ENCODE results near the gene TMEM62. TPM values are rescaled to one million over a fixed set of nuclear protein-coding genes. Genes with fewer than 3 reads are reported as not detected.

TMEM62 gene
- total and polyA plus RNA-seq, 2 donors (not counting 1 experiment from before 2014, with no cell fraction given): 18.6 to 65.3 TPM

DNA sequence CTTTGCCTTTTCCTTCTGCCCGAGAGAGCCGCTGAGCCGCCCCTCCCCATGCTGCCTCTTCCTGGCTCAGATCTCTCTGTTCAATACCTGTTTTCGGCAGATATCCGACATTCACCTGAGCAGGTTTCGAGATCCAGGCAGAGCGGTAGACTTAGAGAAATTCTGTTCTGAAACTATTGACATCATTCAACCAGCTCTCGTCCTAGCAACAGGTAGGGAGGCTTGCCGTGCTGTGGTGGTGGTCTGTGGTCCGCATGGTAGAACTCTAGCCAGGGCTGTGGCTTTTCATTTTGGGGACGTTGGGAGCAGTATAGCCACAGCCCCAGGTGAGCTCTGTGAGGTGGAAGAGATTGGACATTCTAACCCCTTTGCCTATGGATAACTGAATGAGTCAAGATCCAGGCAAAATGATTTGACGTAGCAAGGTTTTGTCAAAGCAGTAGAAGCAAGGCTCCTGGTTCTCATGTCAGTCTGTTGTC, 810 bp downstream of the TMEM62 start:
- POLR2A ChIA-PET: interaction anchor here (2.3 kb wide), 1 partner anchor 28 kb away, joined by 10 read pairs; the partner anchor contains the start of gene UBR1
- TF ChIP-seq, protein P1, sequence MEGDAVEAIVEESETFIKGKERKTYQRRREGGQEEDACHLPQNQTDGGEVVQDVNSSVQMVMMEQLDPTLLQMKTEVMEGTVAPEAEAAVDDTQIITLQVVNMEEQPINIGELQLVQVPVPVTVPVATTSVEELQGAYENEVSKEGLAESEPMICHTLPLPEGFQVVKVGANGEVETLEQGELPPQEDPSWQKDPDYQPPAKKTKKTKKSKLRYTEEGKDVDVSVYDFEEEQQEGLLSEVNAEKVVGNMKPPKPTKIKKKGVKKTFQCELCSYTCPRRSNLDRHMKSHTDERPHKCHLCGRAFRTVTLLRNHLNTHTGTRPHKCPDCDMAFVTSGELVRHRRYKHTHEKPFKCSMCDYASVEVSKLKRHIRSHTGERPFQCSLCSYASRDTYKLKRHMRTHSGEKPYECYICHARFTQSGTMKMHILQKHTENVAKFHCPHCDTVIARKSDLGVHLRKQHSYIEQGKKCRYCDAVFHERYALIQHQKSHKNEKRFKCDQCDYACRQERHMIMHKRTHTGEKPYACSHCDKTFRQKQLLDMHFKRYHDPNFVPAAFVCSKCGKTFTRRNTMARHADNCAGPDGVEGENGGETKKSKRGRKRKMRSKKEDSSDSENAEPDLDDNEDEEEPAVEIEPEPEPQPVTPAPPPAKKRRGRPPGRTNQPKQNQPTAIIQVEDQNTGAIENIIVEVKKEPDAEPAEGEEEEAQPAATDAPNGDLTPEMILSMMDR (IDR thresholded peaks at IDR 0.05): no peak
- TF ChIP-seq EZH2 (IDR thresholded peaks at IDR 0.05; ENCODE audit: borderline replicate concordance, insufficient read depth, low read depth, low read length, poor library complexity, severe bottlenecking): no peak
- Mint-ChIP-seq H3K27me3 (no peaks in the 10 kb centered on the region), H3K27ac (peak overlapping the region; percentile 94), H3K4me1 (peaks cover 24% of the 10 kb centered on the region), H3K9me3 (ENCODE audit: insufficient read depth) (peaks cover 6% of the 10 kb centered on the region), H3K4me3 (peak overlapping the region; percentile 98)
- peaks cover 1 to 27% of the 10 kb centered on the region in 2 experiments for H3K36me3 ChIP-seq (replicated peaks in 1 of 2; ENCODE audit: control extremely low read depth in 1 of 2, control insufficient read depth in 1 of 2, extremely low read depth in 1 of 2, insufficient read depth in 2 of 2, low read length in 1 of 2)
- intact Hi-C loops (cut with micrococcal nuclease): loop anchor here (1.0 to 5.0 kb wide), 2 partner anchors 10 to 47 kb away; no protein-coding TSS in a partner anchor
- CTCF ChIA-PET: interaction anchor here (1.0 to 1.4 kb wide), 2 partner anchors 9 to 30 kb away, joined by 3 read pairs; no protein-coding TSS in a partner anchor
- peaks cover 18 to 21% of the 10 kb centered on the region in 2 donors for H3K4me1 ChIP-seq (ENCODE audit: control insufficient read depth in 2 of 2, insufficient read depth in 2 of 2, low read length in 2 of 2)
- peak overlapping the region; percentile 78 for H3K4me2 ChIP-seq (replicated peaks; ENCODE audit: low read depth, low read length, poor library complexity, severe bottlenecking)
- 14% methylated on average over 9 of the region's 12 CpGs for WGBS (ENCODE audit: insufficient coverage)
- H3K79me2 ChIP-seq (ENCODE audit: control insufficient read depth, insufficient read depth, low read length): peaks cover 51% of the 10 kb centered on the region
- DNase-seq (no peak), ATAC-seq (ENCODE audit: low read depth) (no peak)
- H3K9ac ChIP-seq (ENCODE audit: low read length): peak overlapping the region; percentile 85
- H3K27ac ChIP-seq (ENCODE audit: low read length in 2 of 2): peak overlapping the region; percentile 47 to 85
- H4K20me1 ChIP-seq (ENCODE audit: control insufficient read depth, insufficient read depth, low read length, poor library complexity, severe bottlenecking): peaks cover 17% of the 10 kb centered on the region
- peak overlapping the region; percentile 77 for H2AFZ ChIP-seq (ENCODE audit: insufficient read depth, low read depth, low read length, poor library complexity, severe bottlenecking)
- no peaks in the 10 kb centered on the region for H3K9me3 ChIP-seq (ENCODE audit: control extremely low read depth in 1 of 3, control insufficient read depth in 2 of 3, insufficient read depth in 1 of 3, low read length in 2 of 3)
- H3K4me3 ChIP-seq (ENCODE audit: control extremely low read depth in 1 of 5, extremely low read depth in 1 of 5, insufficient read depth in 1 of 5, low read depth in 2 of 5, low read length in 4 of 5): peak overlapping the region; percentile 59 to 91 (median 76)
- no peaks in the 10 kb centered on the region for H3K27me3 ChIP-seq (replicated peaks in 1 of 4; ENCODE audit: control extremely low read depth in 1 of 4, control insufficient read depth in 3 of 4, insufficient read depth in 4 of 4, low read length in 3 of 4)

DNA sequence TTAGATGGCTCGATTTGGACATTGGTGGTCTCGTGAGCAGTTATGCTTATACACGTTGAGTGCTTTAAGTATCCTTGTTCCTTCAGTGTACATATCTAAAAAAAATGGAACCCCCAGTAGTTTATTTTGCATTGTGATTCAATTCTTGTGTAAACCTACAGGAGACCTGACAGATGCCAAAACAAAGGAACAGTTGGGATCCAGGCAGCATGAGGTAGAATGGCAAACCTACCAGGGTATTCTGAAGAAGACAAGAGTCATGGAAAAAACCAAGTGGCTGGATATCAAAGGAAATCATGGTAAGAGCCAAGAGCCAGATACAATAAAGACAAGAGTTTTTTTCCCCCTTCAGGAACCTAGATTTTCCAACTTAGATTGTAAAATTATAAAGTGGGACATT, 2.0 kb downstream of the TMEM62 start:
- peaks cover 24% of the 10 kb centered on the region for H3K4me1 Mint-ChIP-seq

More for the DNA sequence above, 2.0 kb downstream of the TMEM62 start:
- TF ChIP-seq, protein P1 (IDR thresholded peaks at IDR 0.05): no peak
- TF ChIP-seq EZH2 (IDR thresholded peaks at IDR 0.05; ENCODE audit: borderline replicate concordance, insufficient read depth, low read depth, low read length, poor library complexity, severe bottlenecking): no peak
- Histone ChIP-seq H4K20me1 (ENCODE audit: control insufficient read depth, insufficient read depth, low read length, poor library complexity, severe bottlenecking) (peaks cover 17% of the 10 kb centered on the region), H3K9ac (ENCODE audit: low read length) (no peak overlapping the region), H3K4me1 (ENCODE audit: control insufficient read depth in 2 of 2, insufficient read depth in 2 of 2, low read length in 2 of 2) (peaks cover 18 to 21% of the 10 kb centered on the region in 2 donors), H3K27ac (ENCODE audit: low read length in 2 of 2) (no peak overlapping the region), H3K4me3 (ENCODE audit: control extremely low read depth in 1 of 5, extremely low read depth in 1 of 5, insufficient read depth in 1 of 5, low read depth in 2 of 5, low read length in 4 of 5) (no peak overlapping the region), H3K4me2 (replicated peaks; ENCODE audit: low read depth, low read length, poor library complexity, severe bottlenecking) (peak overlapping the region; percentile 78), H3K79me2 (ENCODE audit: control insufficient read depth, insufficient read depth, low read length) (peaks cover 51% of the 10 kb centered on the region), H2AFZ (ENCODE audit: insufficient read depth, low read depth, low read length, poor library complexity, severe bottlenecking) (no peak overlapping the region), H3K9me3 (ENCODE audit: control extremely low read depth in 1 of 3, control insufficient read depth in 2 of 3, insufficient read depth in 1 of 3, low read length in 2 of 3) (no peaks in the 10 kb centered on the region), H3K36me3 (replicated peaks in 1 of 2; ENCODE audit: control extremely low read depth in 1 of 2, control insufficient read depth in 1 of 2, extremely low read depth in 1 of 2, insufficient read depth in 2 of 2, low read length in 1 of 2) (peaks cover 2 to 39% of the 10 kb centered on the region in 2 experiments), H3K27me3 (replicated peaks in 1 of 4; ENCODE audit: control extremely low read depth in 1 of 4, control insufficient read depth in 3 of 4, insufficient read depth in 4 of 4, low read length in 3 of 4) (no peaks in the 10 kb centered on the region)
- Mint-ChIP-seq H3K9me3 (ENCODE audit: insufficient read depth) (no peaks in the 10 kb centered on the region), H3K4me3 (peak overlapping the region; percentile 23), H3K27ac (no peak overlapping the region), H3K27me3 (no peaks in the 10 kb centered on the region)
- ATAC-seq (ENCODE audit: low read depth) (no peak), DNase-seq (no peak)
- WGBS (ENCODE audit: insufficient coverage): no CpG with 5 or more reads among the region's 3 CpGs
- POLR2A ChIA-PET: no interaction called here
- CTCF ChIA-PET: no interaction called here
- intact Hi-C loops (cut with micrococcal nuclease): no loop called here

Data from B cell (primary cell).